GM12878 (cell line): ENCODE measurements around the gene CCDC195. TPM values are rescaled to one million over a fixed set of nuclear protein-coding genes. Genes with fewer than 3 reads are reported as not detected.

Source experiments
- ATAC-seq: fragments of 200-7000 bp; cut with Tn5 transposase; 3 replicates; pipeline ENCODE4 v1.9.1; 2020; ENCODE audit warnings: mild to moderate bottlenecking, moderate library complexity
- BruUV-seq: library from RNA; stranded (reverse); fragments of 400-500 nt; replicated peaks from 2 replicates; lab custom pipeline; 2021; lab: Mats Ljungman, UMichigan
- CTCF ChIA-PET: fragments of 300-600 bp; sonication (Branson Sonifier 250); formaldehyde crosslinking; extraction: SDS; loops from one replicate; lab custom pipeline; 2021; ENCODE audit warnings: inconsistent platforms; lab: Yijun Ruan, JAX
- POLR2A ChIA-PET: fragments of 350-600 bp; formaldehyde crosslinking; extraction: SDS; loops from one replicate; lab custom pipeline; 2021; ENCODE audit warnings: inconsistent platforms; lab: Charles Lee
- RAD21 ChIA-PET: fragments of 300-600 bp; sonication (Branson Sonifier 250); formaldehyde crosslinking; loops from one replicate; lab custom pipeline; 2023; ENCODE audit warnings: antibody characterized with exemption; ENCODE audit not compliant: unreplicated experiment; lab: Charles Lee
- SMC1A ChIA-PET: fragments of 300-600 bp; sonication (Branson Sonifier 250); formaldehyde crosslinking; loops from one replicate; lab custom pipeline; 2023; ENCODE audit not compliant: unreplicated experiment, uncharacterized antibody; lab: Charles Lee
- DNase-seq: peaks from one replicate; pipeline ENCODE4 v3.0.0-alpha.2; 2011; ENCODE audit warnings: low read depth, low spot score
- FAIRE-seq: peaks from 3 replicates; lab custom pipeline; 2011; peaks lifted over from hg19 to GRCh38; lab: Jason Lieb, UNC
- H2AFZ ChIP-seq: 2 replicates; pipeline ENCODE4 v1.6.0; 2011; ENCODE audit warnings: low read depth, low read length, control low read depth; ENCODE audit not compliant: control insufficient read depth
- H3K27ac ChIP-seq: 2 replicates; pipeline ENCODE4 v1.5.1; 2011; ENCODE audit warnings: control low read depth; ENCODE audit not compliant: control insufficient read depth, insufficient read depth
- H3K27me3 ChIP-seq, 2 experiments: replicated peaks in 1 of 2; 2 replicates each; pipeline versions ENCODE4 v1.6.0 to v1.6.1; 2011; ENCODE audit warnings: low read length in 1 of 2; ENCODE audit not compliant: control insufficient read depth in 2 of 2, insufficient read depth in 2 of 2
- H3K36me3 ChIP-seq, 2 experiments: 2 replicates each; pipeline ENCODE4 v1.5.1; 2011; ENCODE audit warnings: low read length in 1 of 2; ENCODE audit not compliant: control insufficient read depth in 2 of 2, insufficient read depth in 2 of 2
- H3K4me1 ChIP-seq: 2 replicates; pipeline ENCODE4 v1.6.1; 2011; ENCODE audit warnings: mild to moderate bottlenecking, low read length, moderate library complexity, mixed read lengths; ENCODE audit not compliant: control insufficient read depth, insufficient read depth
- H3K4me2 ChIP-seq: 2 replicates; pipeline ENCODE4 v1.6.0; 2011; ENCODE audit warnings: control low read depth; ENCODE audit not compliant: control insufficient read depth, insufficient read depth
- H3K4me3 ChIP-seq: fragments of 200-600 bp; sonication (generic); 2 replicates; pipeline ENCODE4 v1.5.1; 2016
- H3K79me2 ChIP-seq: 2 replicates; pipeline ENCODE4 v1.6.0; 2011; ENCODE audit warnings: low read length; ENCODE audit not compliant: control insufficient read depth, insufficient read depth
- H3K9ac ChIP-seq: 2 replicates; pipeline ENCODE4 v1.8.0; 2011; ENCODE audit warnings: low read length, control low read depth, mixed read lengths; ENCODE audit not compliant: control insufficient read depth, insufficient read depth
- H3K9me3 ChIP-seq: replicated peaks from 3 replicates; pipeline ENCODE4 v1.5.1; 2011; ENCODE audit warnings: mild to moderate bottlenecking, low read length; ENCODE audit not compliant: control insufficient read depth, insufficient read depth
- H4K20me1 ChIP-seq: 2 replicates; pipeline ENCODE4 v1.6.0; 2011; ENCODE audit not compliant: control insufficient read depth, insufficient read depth
- BRCA1 ChIP-seq: IDR thresholded peaks from 2 replicates; pipeline ENCODE4 v1.6.1; 2011; ENCODE audit warnings: low read depth, low read length, improper control_type of control experiment
- CBX3 ChIP-seq: fragments of 200-600 bp; sonication (generic); IDR thresholded peaks from 2 replicates; pipeline ENCODE4 v1.6.1; 2016; ENCODE audit warnings: low read depth, borderline replicate concordance
- CEBPB ChIP-seq, 2 experiments: fragments of 150-350 bp in 1 of 2; IDR thresholded peaks; 2 replicates each; pipeline ENCODE4 v1.6.1; 2012 to 2014; ENCODE audit warnings: low read depth in 2 of 2, low read length in 2 of 2, borderline replicate concordance in 1 of 2, inconsistent platforms in 1 of 2
- FOXM1 ChIP-seq: IDR thresholded peaks from 2 replicates; pipeline ENCODE4 v1.6.1; 2012; ENCODE audit warnings: low read depth, mild to moderate bottlenecking, inconsistent platforms, low read length, moderate library complexity
- JUND ChIP-seq: IDR thresholded peaks from 2 replicates; pipeline ENCODE4 v1.6.1; 2012; ENCODE audit warnings: low read depth, mild to moderate bottlenecking, low read length, improper control_type of control experiment, moderate library complexity
- MXI1 ChIP-seq: fragments of 150-350 bp; IDR thresholded peaks from 2 replicates; pipeline ENCODE4 v1.6.1; 2011; ENCODE audit warnings: low read depth, mild to moderate bottlenecking, inconsistent platforms, low read length, improper control_type of control experiment
- NFIC ChIP-seq: IDR thresholded peaks from 2 replicates; pipeline ENCODE4 v1.6.1; 2012; ENCODE audit warnings: low read depth, mild to moderate bottlenecking, inconsistent platforms, low read length, moderate library complexity
- NFXL1 ChIP-seq: fragments of 450-650 bp; IDR thresholded peaks from 2 replicates; pipeline ENCODE4 v1.6.1; 2017; ENCODE audit warnings: antibody characterized with exemption, mild to moderate bottlenecking, borderline replicate concordance
- POLR2AphosphoS5 ChIP-seq: IDR thresholded peaks from 2 replicates; pipeline ENCODE4 v1.6.1; 2011; ENCODE audit warnings: mild to moderate bottlenecking, low read length, inconsistent platforms
- RAD21 ChIP-seq: IDR thresholded peaks from 2 replicates; pipeline ENCODE4 v1.6.1; 2011; ENCODE audit warnings: mild to moderate bottlenecking, low read depth, low read length, moderate library complexity; ENCODE audit not compliant: insufficient read depth
- SMAD5 ChIP-seq: IDR thresholded peaks from 2 replicates; pipeline ENCODE4 v1.6.1; 2016; ENCODE audit warnings: antibody characterized with exemption, low read depth
- WGBS: methylation state at CpG from one replicate; pipeline ENCODE4 v1.1.6; 2016; ENCODE audit warnings: low lambda C conversion rate; ENCODE audit not compliant: insufficient replicate concordance, insufficient coverage; ENCODE audit errors: missing lambda C conversion rate; 5-methylcytosine and 5-hydroxymethylcytosine counted together
- in situ Hi-C: fragments of 300-500 bp; cut with MboI; formaldehyde crosslinking; loops from 9 replicates; pipeline ENCODE4 v1.14.3; 2018; ENCODE audit warnings: mixed read lengths
- intact Hi-C: fragments of 100-400 bp; cut with micrococcal nuclease; formaldehyde crosslinking; loops from one replicate; pipeline ENCODE4 v1.14.2; 2022; ENCODE audit not compliant: unreplicated experiment
- polyA plus RNA-seq, 11 experiments: library from polyadenylated mRNA; depleted of rRNA in 4 of 11; unstranded in 6 of 11; stranded (reverse) in 5 of 11; fragments of >200 nt; fragmentation: Nextera tagmentation in 4 of 11; fragmentation: Illumina TruSeq in 1 of 11; extraction: Ambion mirVana in 4 of 11; extraction: Trizol in 1 of 11; gene quantifications; 1 replicate in 1 of 11; 2 replicates in 10 of 11; pipeline versions ENCODE4 v1.2.1 to v1.2.3, GENCODE V29; 2011 to 2016; ENCODE audit warnings: inconsistent platforms in 2 of 11, missing spikeins in 2 of 11, low read depth in 1 of 11
- total RNA-seq, 4 experiments: library from RNA; depleted of rRNA in 3 of 4; stranded (reverse); fragments of >200 nt in 3 of 4; fragmentation: Illumina TruSeq in 1 of 4; extraction: Trizol in 1 of 4; gene quantifications; 2 replicates each; pipeline versions ENCODE4 v1.2.1 to v1.2.3, GENCODE V29; 2013 to 2021
- TF ChIP-seq, protein P1 (sequence below): fragments of 450-650 bp; IDR thresholded peaks from 2 replicates; pipeline ENCODE4 v1.6.1; 2016; ENCODE audit warnings: mild to moderate bottlenecking
- TF ChIP-seq, protein P2 (sequence below): fragments of 450-650 bp; IDR thresholded peaks from 2 replicates; pipeline ENCODE4 v1.6.1; 2017; ENCODE audit warnings: antibody characterized with exemption, mild to moderate bottlenecking, moderate library complexity

CCDC195 gene
- total and polyA plus RNA-seq, 10 of the 15 experiments (the other 5 are each of a cell fraction or from before 2014, with no cell fraction given), result not detected

DNA sequence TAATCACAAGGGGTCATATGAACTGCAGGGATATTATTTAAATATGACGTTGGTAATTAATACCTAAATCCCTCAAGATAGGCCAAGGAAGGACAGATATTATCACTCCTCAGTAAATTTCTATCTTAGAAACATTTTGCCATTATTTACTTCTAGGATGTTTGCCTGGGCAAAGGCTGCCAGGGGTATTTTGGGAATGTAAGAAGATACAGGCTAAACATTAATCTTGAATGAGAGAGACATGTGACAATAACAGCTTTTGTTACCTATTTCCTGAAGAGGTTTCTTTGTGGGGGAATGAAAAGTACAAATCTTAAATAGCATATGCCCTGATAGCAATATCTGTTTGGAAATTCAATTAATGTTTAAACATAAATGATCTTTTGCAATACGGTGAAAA, 756 bp upstream of the CCDC195 start:
- no peaks in the 10 kb centered on the region for H3K36me3 ChIP-seq
- CTCF ChIA-PET, result no interaction called here
- no peak overlapping the region for H2AFZ ChIP-seq
- BruUV-seq, result no TSS peak
- H3K4me3 ChIP-seq, result no peak overlapping the region
- FAIRE-seq (no peak), ATAC-seq (no peak), DNase-seq (no peak)
- H3K4me2 ChIP-seq, result no peak overlapping the region
- H4K20me1 ChIP-seq, result no peaks in the 10 kb centered on the region
- POLR2A ChIA-PET, result no interaction called here
- SMC1A ChIA-PET, result interaction anchor here (1.1 kb wide), 1 partner anchor 66 kb away, joined by 3 read pairs; no protein-coding TSS in a partner anchor
- H3K27me3 ChIP-seq, result no peaks in the 10 kb centered on the region
- no peaks in the 10 kb centered on the region for H3K9me3 ChIP-seq
- in situ Hi-C loops, result no loop called here
- intact Hi-C loops, result no loop called here
- TF ChIP-seq, protein P1, sequence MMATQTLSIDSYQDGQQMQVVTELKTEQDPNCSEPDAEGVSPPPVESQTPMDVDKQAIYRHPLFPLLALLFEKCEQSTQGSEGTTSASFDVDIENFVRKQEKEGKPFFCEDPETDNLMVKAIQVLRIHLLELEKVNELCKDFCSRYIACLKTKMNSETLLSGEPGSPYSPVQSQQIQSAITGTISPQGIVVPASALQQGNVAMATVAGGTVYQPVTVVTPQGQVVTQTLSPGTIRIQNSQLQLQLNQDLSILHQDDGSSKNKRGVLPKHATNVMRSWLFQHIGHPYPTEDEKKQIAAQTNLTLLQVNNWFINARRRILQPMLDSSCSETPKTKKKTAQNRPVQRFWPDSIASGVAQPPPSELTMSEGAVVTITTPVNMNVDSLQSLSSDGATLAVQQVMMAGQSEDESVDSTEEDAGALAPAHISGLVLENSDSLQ, result no peak
- TF ChIP-seq POLR2AphosphoS5 (no peak), NFXL1 (no peak)
- no peaks in the 10 kb centered on the region for H3K4me1 ChIP-seq
- no peaks in the 10 kb centered on the region for H3K79me2 ChIP-seq
- H3K9ac ChIP-seq, result no peak overlapping the region
- RAD21 ChIA-PET, result no interaction called here
- H3K27ac ChIP-seq, result no peak overlapping the region
- 35% methylated on average over 2 of the region's 2 CpGs for WGBS

DNA sequence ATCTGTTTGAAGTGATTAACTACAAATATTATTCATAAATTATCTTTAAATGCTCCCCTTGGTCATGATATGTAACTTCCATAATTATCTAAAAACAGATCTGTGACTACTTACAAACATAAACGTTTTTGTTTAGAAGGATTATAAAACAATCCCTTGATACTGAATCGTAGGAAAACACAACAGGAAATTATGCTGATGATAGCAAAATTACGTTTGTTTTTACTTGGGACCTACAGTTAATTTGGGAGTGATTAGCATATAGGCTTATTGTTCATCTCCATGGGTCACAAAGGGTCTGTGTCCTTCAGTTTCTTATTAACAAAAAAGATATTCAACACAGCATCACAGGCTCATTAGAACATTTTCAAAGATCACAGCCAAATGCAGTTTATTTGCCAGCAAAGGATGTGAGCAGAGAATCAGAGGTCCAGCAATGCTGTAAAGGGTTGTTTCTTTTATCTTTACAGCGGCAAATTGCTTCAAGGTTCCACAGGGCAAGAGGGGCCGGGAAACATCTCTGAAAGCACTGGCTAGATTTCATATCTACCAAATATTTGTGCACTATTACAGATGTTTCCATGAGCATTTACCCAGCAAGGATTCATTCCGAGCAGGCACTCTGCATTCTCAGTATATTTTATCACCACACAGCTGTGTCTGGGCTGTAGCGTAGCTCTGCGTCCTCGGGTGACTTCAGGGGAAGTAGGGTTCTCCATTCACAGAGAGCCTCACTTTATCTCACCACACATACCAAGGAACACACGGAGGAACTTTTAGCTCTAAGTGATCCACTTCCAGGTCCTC, 4.1 kb downstream of the CCDC195 start:
- no peak overlapping the region for H3K4me2 ChIP-seq
- ATAC-seq, result no peak
- H3K27ac ChIP-seq, result no peak overlapping the region
- ChIA-PET SMC1A (no interaction called here), RAD21 (no interaction called here), POLR2A (no interaction called here), CTCF (interaction anchor here (0.6 kb wide), 1 partner anchor 44 kb away, joined by 3 read pairs; no protein-coding TSS in a partner anchor)
- no peak overlapping the region for H3K4me3 ChIP-seq
- DNase-seq, result no peak
- no peaks in the 10 kb centered on the region for H3K27me3 ChIP-seq
- FAIRE-seq, result peak; percentile 47
- no peaks in the 10 kb centered on the region for H3K79me2 ChIP-seq
- H3K36me3 ChIP-seq, result no peaks in the 10 kb centered on the region
- no peaks in the 10 kb centered on the region for H4K20me1 ChIP-seq
- H3K4me1 ChIP-seq, result no peaks in the 10 kb centered on the region
- no TSS peak for BruUV-seq
- H3K9ac ChIP-seq, result no peak overlapping the region
- intact Hi-C loops (no loop called here), in situ Hi-C loops (no loop called here)
- WGBS, result 24% methylated on average over 10 of the region's 10 CpGs
- H3K9me3 ChIP-seq, result no peaks in the 10 kb centered on the region
- H2AFZ ChIP-seq, result no peak overlapping the region
- TF ChIP-seq RAD21 (no peak), JUND (no peak), CBX3 (no peak), NFIC (no peak), CEBPB (IDR thresholded peaks at IDR 0.05; ENCODE audit: borderline replicate concordance in 1 of 2, low read depth in 2 of 2, low read length in 2 of 2) (no peak), SMAD5 (no peak), BRCA1 (no peak), MXI1 (no peak), FOXM1 (no peak)
- TF ChIP-seq, protein P2, sequence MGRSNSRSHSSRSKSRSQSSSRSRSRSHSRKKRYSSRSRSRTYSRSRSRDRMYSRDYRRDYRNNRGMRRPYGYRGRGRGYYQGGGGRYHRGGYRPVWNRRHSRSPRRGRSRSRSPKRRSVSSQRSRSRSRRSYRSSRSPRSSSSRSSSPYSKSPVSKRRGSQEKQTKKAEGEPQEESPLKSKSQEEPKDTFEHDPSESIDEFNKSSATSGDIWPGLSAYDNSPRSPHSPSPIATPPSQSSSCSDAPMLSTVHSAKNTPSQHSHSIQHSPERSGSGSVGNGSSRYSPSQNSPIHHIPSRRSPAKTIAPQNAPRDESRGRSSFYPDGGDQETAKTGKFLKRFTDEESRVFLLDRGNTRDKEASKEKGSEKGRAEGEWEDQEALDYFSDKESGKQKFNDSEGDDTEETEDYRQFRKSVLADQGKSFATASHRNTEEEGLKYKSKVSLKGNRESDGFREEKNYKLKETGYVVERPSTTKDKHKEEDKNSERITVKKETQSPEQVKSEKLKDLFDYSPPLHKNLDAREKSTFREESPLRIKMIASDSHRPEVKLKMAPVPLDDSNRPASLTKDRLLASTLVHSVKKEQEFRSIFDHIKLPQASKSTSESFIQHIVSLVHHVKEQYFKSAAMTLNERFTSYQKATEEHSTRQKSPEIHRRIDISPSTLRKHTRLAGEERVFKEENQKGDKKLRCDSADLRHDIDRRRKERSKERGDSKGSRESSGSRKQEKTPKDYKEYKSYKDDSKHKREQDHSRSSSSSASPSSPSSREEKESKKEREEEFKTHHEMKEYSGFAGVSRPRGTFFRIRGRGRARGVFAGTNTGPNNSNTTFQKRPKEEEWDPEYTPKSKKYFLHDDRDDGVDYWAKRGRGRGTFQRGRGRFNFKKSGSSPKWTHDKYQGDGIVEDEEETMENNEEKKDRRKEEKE, result no peak
